Transverse colon (tissue), 4 donors: ENCODE results near the gene LRRC46.

Experiments
- POLR2AphosphoS5 ChIP-seq, 3 donors: sonication (generic); formaldehyde crosslinking; IDR thresholded peaks; one replicate each; pipeline ENCODE4 v1.6.1; 2016; ENCODE audit warnings: antibody characterized with exemption in 3 of 3
- TF ChIP-seq, protein P1 (sequence below), 5 experiments: fragments of 200-600 bp in 3 of 5; fragments of 450-650 bp in 2 of 5; sonication (generic) in 3 of 5; IDR thresholded peaks; 1 replicate in 2 of 5; 2 replicates in 3 of 5; pipeline ENCODE4 v1.5.1; 2016 to 2017; ENCODE audit warnings: antibody characterized with exemption in 5 of 5, inconsistent platforms in 3 of 5, mild to moderate bottlenecking in 2 of 5, moderate library complexity in 1 of 5

DNA sequence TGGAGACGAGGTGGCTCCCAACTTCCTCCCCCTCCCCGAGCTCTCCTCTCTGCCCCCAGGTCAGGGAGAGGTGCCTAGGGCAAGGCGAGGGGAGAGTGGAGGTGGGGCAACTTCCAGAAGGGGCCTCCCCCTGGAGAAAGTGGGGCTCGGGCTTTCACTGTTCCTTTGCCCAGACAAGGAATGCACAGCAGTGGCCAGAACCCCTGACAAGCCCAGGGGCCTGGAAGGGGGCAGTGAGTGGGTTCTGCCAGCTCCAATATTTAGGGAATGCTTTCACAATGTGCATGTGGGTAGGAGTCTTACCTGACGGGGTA is 52.9 kb downstream of the LRRC46 start:
- TF ChIP-seq, protein P1, sequence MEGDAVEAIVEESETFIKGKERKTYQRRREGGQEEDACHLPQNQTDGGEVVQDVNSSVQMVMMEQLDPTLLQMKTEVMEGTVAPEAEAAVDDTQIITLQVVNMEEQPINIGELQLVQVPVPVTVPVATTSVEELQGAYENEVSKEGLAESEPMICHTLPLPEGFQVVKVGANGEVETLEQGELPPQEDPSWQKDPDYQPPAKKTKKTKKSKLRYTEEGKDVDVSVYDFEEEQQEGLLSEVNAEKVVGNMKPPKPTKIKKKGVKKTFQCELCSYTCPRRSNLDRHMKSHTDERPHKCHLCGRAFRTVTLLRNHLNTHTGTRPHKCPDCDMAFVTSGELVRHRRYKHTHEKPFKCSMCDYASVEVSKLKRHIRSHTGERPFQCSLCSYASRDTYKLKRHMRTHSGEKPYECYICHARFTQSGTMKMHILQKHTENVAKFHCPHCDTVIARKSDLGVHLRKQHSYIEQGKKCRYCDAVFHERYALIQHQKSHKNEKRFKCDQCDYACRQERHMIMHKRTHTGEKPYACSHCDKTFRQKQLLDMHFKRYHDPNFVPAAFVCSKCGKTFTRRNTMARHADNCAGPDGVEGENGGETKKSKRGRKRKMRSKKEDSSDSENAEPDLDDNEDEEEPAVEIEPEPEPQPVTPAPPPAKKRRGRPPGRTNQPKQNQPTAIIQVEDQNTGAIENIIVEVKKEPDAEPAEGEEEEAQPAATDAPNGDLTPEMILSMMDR (IDR thresholded peaks at IDR 0.05) = no peak
- TF ChIP-seq POLR2AphosphoS5 (IDR thresholded peaks at IDR 0.05) = no peak
